Psoas muscle (tissue), 8 donors: Measurements from ENCODE around the gene PPP1CB. TPM values are rescaled to one million over a fixed set of nuclear protein-coding genes. Genes with fewer than 3 reads are reported as not detected.

Experiments used
- ATAC-seq, 4 donors: fragments of 200-7000 bp; cut with Tn5 transposase; one replicate each; pipeline ENCODE4 v1.9.1; 2020; ENCODE audit warnings: moderate library complexity in 3 of 4, mild to moderate bottlenecking in 2 of 4
- DNase-seq, 2 donors: peaks; one replicate each; pipeline ENCODE4 v3.0.0-alpha.2; 2020
- H3K27ac ChIP-seq: fragments of 200-600 bp; one replicate; pipeline ENCODE4 v1.8.0; 2022
- H3K27me3 ChIP-seq, 3 donors: fragments of 200-600 bp in 1 of 3; one replicate each; pipeline versions ENCODE4 v1.6.1 to v1.8.0; 2013 to 2022; ENCODE audit warnings: low read length in 2 of 3, mild to moderate bottlenecking in 2 of 3, moderate library complexity in 1 of 3; ENCODE audit not compliant: insufficient read depth in 3 of 3
- H3K36me3 ChIP-seq, 2 donors: fragments of 200-600 bp in 1 of 2; one replicate each; pipeline versions ENCODE4 v1.6.1 to v1.8.0; 2013 to 2022; ENCODE audit warnings: low read depth in 1 of 2, mild to moderate bottlenecking in 1 of 2, moderate library complexity in 1 of 2; ENCODE audit not compliant: insufficient read depth in 1 of 2
- H3K4me1 ChIP-seq: fragments of 200-600 bp; one replicate; pipeline ENCODE4 v1.8.0; 2022
- H3K4me3 ChIP-seq: fragments of 200-600 bp; one replicate; pipeline ENCODE4 v1.8.0; 2022; ENCODE audit warnings: mild to moderate bottlenecking
- H3K9me3 ChIP-seq: fragments of 200-600 bp; one replicate; pipeline ENCODE4 v1.8.0; 2022
- WGBS, 3 donors: extraction: QIAGEN DNeasy Blood & Tissue Kit; methylation state at CpG; one replicate each; pipeline versions ENCODE4 v1.1.6 to v1.1.7; 2013; 5-methylcytosine and 5-hydroxymethylcytosine counted together
- intact Hi-C, 2 donors: fragments of 100-400 bp; cut with DNase I; formaldehyde crosslinking; loops; one replicate each; pipeline versions ENCODE4 v1.11.0 to v1.14.2; 2022
- long read RNA-seq, 2 donors: library from polyadenylated mRNA; unstranded; transcript quantifications; one replicate each; pipeline ENCODE4 v2.0.0, GENCODE V29; 2021
- polyA plus RNA-seq, 3 donors: library from polyadenylated mRNA; stranded (reverse); fragments of 200-250 nt; gene quantifications; one replicate each; pipeline ENCODE4 v1.2.3, GENCODE V29; 2013
- total RNA-seq, 4 donors: library from RNA; stranded (reverse); fragmentation: NEBNext Ultra II Directional in 2 of 4; extraction: Animal tissue kit (Norgen Biotek cat#: 25700) in 2 of 4; gene quantifications; one replicate each; pipeline versions ENCODE4 v1.2.1 to v1.2.4, GENCODE V29; 2021 to 2023
- TF ChIP-seq, protein P1 (sequence below): fragments of 200-600 bp; IDR thresholded peaks from one replicate; pipeline ENCODE4 v1.8.0; 2022; ENCODE audit warnings: antibody characterized with exemption
- donor health status: healthy with polysubstance abuse.
- donor health status: DM: no; HTN: no; CAD: no; lungs with moderate emphysema.
- donor health status: Bipolar disorder and iron deficiency.
- donor health status: healthy.
- donor health status: DM: yes; HTN: yes; CAD: no.
- donor health status: DM: no; HTN: no; CAD: no.
- donor health status: DM: no; HTN: no; CAD: no.
- donor health status: DM: yes; HTN: yes; CAD: no.

Gene PPP1CB
- 100 to 1,000 TPM; 448 to 628 (median 556) TPM for total RNA-seq
- polyA plus RNA-seq, result 100 to 1,000 TPM; 191 to 373 (median 226) TPM
- long read RNA-seq, donor 1, full-length matches to known transcripts, result 423 of 444 reads
- long read RNA-seq, donor 1, partial matches to known transcripts, result 8 of 444 reads
- long read RNA-seq, donor 1, other reads (novel, unspliced or antisense), result 13 of 444 reads
- long read RNA-seq, donor 2, full-length matches to known transcripts, result 1,128 of 1,211 reads
- long read RNA-seq, donor 2, partial matches to known transcripts, result 45 of 1,211 reads
- long read RNA-seq, donor 2, other reads (novel, unspliced or antisense), result 38 of 1,211 reads

DNA sequence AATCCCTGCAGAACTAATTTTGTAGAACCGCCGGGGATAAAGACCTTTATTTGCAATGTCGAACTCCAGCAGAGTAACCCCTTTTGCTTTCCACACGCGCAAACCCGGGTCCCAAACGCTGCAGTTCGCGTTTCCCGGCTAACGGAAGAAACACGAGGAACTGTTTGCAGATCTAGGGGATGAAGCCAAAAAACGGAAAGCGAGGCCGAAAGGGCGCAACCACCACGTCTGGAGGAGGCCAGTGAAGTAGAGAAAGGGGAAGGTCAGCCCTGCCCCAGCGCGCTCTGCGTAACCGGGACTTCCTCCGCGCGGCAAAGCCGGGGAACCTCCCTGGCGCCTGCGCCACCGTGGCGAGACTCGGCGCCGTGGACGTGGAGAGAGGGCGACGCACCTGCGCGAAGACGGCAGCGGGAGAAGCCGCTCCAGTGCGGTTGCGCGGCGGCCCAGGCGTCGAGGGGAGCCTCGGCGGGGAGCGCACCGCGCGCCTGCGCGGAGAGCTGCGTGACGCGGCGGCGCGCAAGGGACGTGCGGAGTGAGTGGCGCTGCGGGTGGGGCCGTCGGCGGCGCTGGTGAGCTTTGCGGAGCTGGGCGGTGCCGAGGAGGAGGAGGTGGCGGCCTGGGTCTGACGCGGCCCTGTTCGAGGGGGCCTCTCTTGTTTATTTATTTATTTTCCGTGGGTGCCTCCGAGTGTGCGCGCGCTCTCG, at the start of gene PPP1CB:
Gene PPP1CB, plus strand, starts transcription at position 579 of the 704 bp plus-strand sequence. CDS start 295 bp downstream, outside the sequence.
- DNase-seq (peak; percentile 97 to 99), ATAC-seq (peak; percentile 90 to 95 (median 94))
- intact Hi-C loops, result loop anchor here in 1 of 2 donors (1.0 to 5.0 kb wide), 4 partner anchors 17 to 157 kb away; no protein-coding TSS in a partner anchor
- Histone ChIP-seq H3K4me3 (peak within 1 kb of the TSS; percentile 78), H3K27me3 (no peaks in the 10 kb centered on the region), H3K9me3 (no peaks in the 10 kb centered on the region), H3K36me3 (no peaks in the 10 kb centered on the region), H3K4me1 (peaks cover 41% of the 10 kb centered on the region), H3K27ac (peak within 1 kb of the TSS; percentile 99)
- TF ChIP-seq, protein P1, sequence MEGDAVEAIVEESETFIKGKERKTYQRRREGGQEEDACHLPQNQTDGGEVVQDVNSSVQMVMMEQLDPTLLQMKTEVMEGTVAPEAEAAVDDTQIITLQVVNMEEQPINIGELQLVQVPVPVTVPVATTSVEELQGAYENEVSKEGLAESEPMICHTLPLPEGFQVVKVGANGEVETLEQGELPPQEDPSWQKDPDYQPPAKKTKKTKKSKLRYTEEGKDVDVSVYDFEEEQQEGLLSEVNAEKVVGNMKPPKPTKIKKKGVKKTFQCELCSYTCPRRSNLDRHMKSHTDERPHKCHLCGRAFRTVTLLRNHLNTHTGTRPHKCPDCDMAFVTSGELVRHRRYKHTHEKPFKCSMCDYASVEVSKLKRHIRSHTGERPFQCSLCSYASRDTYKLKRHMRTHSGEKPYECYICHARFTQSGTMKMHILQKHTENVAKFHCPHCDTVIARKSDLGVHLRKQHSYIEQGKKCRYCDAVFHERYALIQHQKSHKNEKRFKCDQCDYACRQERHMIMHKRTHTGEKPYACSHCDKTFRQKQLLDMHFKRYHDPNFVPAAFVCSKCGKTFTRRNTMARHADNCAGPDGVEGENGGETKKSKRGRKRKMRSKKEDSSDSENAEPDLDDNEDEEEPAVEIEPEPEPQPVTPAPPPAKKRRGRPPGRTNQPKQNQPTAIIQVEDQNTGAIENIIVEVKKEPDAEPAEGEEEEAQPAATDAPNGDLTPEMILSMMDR, result peak; percentile 37
- WGBS, 3 donors, result 0% methylated on average over 64 to 81 of the region's 81 CpGs

DNA sequence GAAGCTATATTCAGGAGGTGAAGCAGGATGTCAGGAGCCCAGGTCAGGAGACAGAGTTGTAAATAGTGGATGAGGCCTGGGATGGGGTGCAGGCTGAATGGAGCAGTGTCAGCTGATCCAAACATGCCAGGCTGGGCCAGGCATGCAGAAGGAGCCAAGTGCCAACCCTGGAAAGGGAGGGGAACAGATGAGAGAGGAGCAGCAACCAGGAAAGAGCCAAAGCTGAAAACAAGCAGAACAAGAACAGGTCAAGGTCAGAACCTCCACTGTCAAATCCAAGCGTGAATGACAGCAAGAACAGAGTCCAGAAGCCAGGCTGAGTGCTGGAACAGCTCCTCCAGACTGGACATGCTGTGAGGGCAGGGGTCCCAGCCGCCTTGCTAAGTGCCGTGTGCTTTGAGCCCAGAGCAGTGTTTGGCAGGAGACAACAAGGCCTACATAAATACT, 49.2 kb upstream of the PPP1CB start:
- WGBS, 3 donors, result 35 to 47% (median 42%) methylated on average over 3 of the region's 3 CpGs

DNA sequence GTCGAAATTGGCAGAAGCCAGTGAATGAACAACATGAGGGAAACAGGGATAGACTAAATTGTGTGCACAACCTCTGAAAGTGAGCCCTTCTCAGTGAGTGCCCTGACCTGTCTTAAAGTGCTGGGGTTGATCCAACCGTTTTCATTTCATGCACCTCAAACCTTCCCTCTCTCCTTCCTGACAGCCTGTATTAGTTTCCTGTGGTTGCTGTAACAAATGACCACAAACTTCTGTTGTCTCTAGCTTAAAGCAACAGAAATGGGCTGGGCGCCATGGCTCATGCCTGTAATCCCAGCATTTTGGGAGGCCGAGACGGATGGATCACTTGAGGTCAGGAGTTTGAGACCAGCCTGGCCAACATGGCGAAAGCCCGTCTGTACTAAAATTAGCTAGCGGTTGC, 48.8 kb upstream of the PPP1CB start:
- WGBS, 3 donors, result 50 to 57% (median 54%) methylated on average over 8 of the region's 8 CpGs
- intact Hi-C loops, result no loop called here
- no peaks in the 10 kb centered on the region for H3K36me3 ChIP-seq
- H3K27me3 ChIP-seq, result no peaks in the 10 kb centered on the region
- no peaks in the 10 kb centered on the region for H3K4me1 ChIP-seq
- TF ChIP-seq, protein P1, result no peak
- H3K9me3 ChIP-seq, result no peaks in the 10 kb centered on the region
- ATAC-seq (peak in 3 of 4 donors; percentile 24 to 79 (median 48)), DNase-seq (peak in 1 of 2 donors; percentile 41)
- H3K4me3 ChIP-seq, result no peak overlapping the region
- H3K27ac ChIP-seq, result peak overlapping the region; percentile 42

More for the DNA sequence above, 49.2 kb upstream of the PPP1CB start:
- peak overlapping the region; percentile 42 for H3K27ac ChIP-seq
- DNase-seq (no peak), ATAC-seq (peak; percentile 80 to 90 (median 84))
- no peaks in the 10 kb centered on the region for H3K27me3 ChIP-seq
- H3K4me1 ChIP-seq, result no peaks in the 10 kb centered on the region
- no peak overlapping the region for H3K4me3 ChIP-seq
- TF ChIP-seq, protein P1, result no peak
- no peaks in the 10 kb centered on the region for H3K9me3 ChIP-seq
- H3K36me3 ChIP-seq, result no peaks in the 10 kb centered on the region
- intact Hi-C loops, result no loop called here

DNA sequence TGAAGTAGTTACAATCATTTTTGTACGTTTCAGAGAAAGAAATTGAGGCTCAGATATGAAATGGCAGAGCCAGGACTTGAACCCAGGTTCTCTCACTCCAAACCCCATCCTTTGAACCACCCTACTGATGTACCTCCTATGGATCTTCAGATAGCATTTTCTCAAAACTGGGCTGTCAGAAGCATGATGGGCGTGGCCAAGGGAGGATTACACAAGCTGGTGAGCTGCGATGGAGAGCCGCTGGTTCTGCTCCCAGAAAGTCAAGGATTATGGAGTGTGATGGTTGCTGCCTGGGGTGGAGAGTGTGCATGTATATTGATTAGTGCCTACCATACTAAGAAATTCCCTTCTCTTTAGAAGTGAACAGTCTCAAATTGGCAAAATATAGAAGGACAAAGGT, 47.0 kb upstream of the PPP1CB start:
- Histone ChIP-seq H3K4me3 (no peak overlapping the region), H3K9me3 (no peaks in the 10 kb centered on the region), H3K27ac (no peak overlapping the region), H3K4me1 (peaks cover 5% of the 10 kb centered on the region), H3K27me3 (no peaks in the 10 kb centered on the region), H3K36me3 (no peaks in the 10 kb centered on the region)
- ATAC-seq, result no peak
- no peak for DNase-seq
- 87 to 92% (median 90%) methylated on average over 4 of the region's 4 CpGs for WGBS, 3 donors
- intact Hi-C loops, result no loop called here
- TF ChIP-seq, protein P1, result no peak
